ENCODE data around the gene WASF3.

Gene WASF3

GRCh38 chr13:26682606-26683005 lies 125.1 kb downstream of the WASF3 start:
- no peak for DNase-seq (ENCODE audit: low spot score in 2 of 2)
- ATAC-seq (replicated peaks; ENCODE audit: extremely low read depth, poor library complexity, severe bottlenecking): no peak
- Mint-ChIP-seq H3K27ac (ENCODE audit: low read depth) (no peak overlapping the region), H3K4me3 (no peak overlapping the region), H3K36me3 (ENCODE audit: insufficient read depth) (no peaks in the 10 kb centered on the region), H3K27me3 (peaks cover 71% of the 10 kb centered on the region), H3K4me1 (no peaks in the 10 kb centered on the region), H3K9me3 (no peaks in the 10 kb centered on the region)

GRCh38 chr13:26685606-26686005 lies 128.1 kb downstream of the WASF3 start:
- Mint-ChIP-seq H3K9me3 (no peaks in the 10 kb centered on the region), H3K4me1 (no peaks in the 10 kb centered on the region), H3K27ac (ENCODE audit: low read depth) (no peak overlapping the region), H3K4me3 (no peak overlapping the region), H3K36me3 (ENCODE audit: insufficient read depth) (no peaks in the 10 kb centered on the region), H3K27me3 (peaks cover 62% of the 10 kb centered on the region)
- DNase-seq (ENCODE audit: low spot score in 2 of 2): no peak
- ATAC-seq (replicated peaks; ENCODE audit: extremely low read depth, poor library complexity, severe bottlenecking): no peak

- peaks cover 55% of the 10 kb centered on the region for H3K27me3 Mint-ChIP-seq
- no peak overlapping the region for H3K4me3 Mint-ChIP-seq
- H3K27ac Mint-ChIP-seq (ENCODE audit: low read depth): no peak overlapping the region
- no peak for ATAC-seq (replicated peaks; ENCODE audit: extremely low read depth, poor library complexity, severe bottlenecking)
- DNase-seq (ENCODE audit: low spot score in 2 of 2): no peak
- H3K4me1 Mint-ChIP-seq: no peaks in the 10 kb centered on the region
- H3K9me3 Mint-ChIP-seq: peaks cover under 1% of the 10 kb centered on the region
- H3K36me3 Mint-ChIP-seq (ENCODE audit: insufficient read depth): no peaks in the 10 kb centered on the region
Observed at GRCh38 chr13:26686285-26686684, 128.8 kb downstream of the WASF3 start.

- Mint-ChIP-seq H3K27me3 (peaks cover 35% of the 10 kb centered on the region), H3K36me3 (ENCODE audit: insufficient read depth) (no peaks in the 10 kb centered on the region), H3K4me1 (no peaks in the 10 kb centered on the region), H3K27ac (ENCODE audit: low read depth) (no peak overlapping the region), H3K9me3 (peaks cover 7% of the 10 kb centered on the region), H3K4me3 (no peak overlapping the region)
- ATAC-seq (replicated peaks; ENCODE audit: extremely low read depth, poor library complexity, severe bottlenecking) (no peak), DNase-seq (ENCODE audit: low spot score in 2 of 2) (no peak)
Observed at GRCh38 chr13:26688286-26688685, 130.8 kb downstream of the WASF3 start.

- Mint-ChIP-seq H3K27ac (ENCODE audit: low read depth) (no peak overlapping the region), H3K36me3 (ENCODE audit: insufficient read depth) (no peaks in the 10 kb centered on the region)
- DNase-seq (ENCODE audit: low spot score in 2 of 2): no peak
Observed at GRCh38 chr13:26688980-26689379, 131.5 kb downstream of the WASF3 start.

GRCh38 chr13:26693749-26694463 lies 136.4 kb downstream of the WASF3 start:
- H3K4me3 Mint-ChIP-seq: no peak overlapping the region
- H3K36me3 Mint-ChIP-seq (ENCODE audit: insufficient read depth): peaks cover 3% of the 10 kb centered on the region
- peaks cover 7% of the 10 kb centered on the region for H3K9me3 Mint-ChIP-seq
- no peaks in the 10 kb centered on the region for H3K4me1 Mint-ChIP-seq
- H3K27ac Mint-ChIP-seq (ENCODE audit: low read depth): no peak overlapping the region
- no peak for DNase-seq (ENCODE audit: low spot score in 2 of 2)
- ATAC-seq (replicated peaks; ENCODE audit: extremely low read depth, poor library complexity, severe bottlenecking): no peak
- H3K27me3 Mint-ChIP-seq: peaks cover 44% of the 10 kb centered on the region

More at GRCh38 chr13:26688980-26689379, 131.5 kb downstream of the WASF3 start:
- ATAC-seq (replicated peaks; ENCODE audit: extremely low read depth, poor library complexity, severe bottlenecking): no peak
- Mint-ChIP-seq H3K4me1 (no peaks in the 10 kb centered on the region), H3K27me3 (peaks cover 35% of the 10 kb centered on the region), H3K4me3 (no peak overlapping the region), H3K9me3 (peaks cover 7% of the 10 kb centered on the region)

- peaks cover 7% of the 10 kb centered on the region for H3K9me3 Mint-ChIP-seq
- DNase-seq (ENCODE audit: low spot score in 2 of 2): no peak
- no peaks in the 10 kb centered on the region for H3K4me1 Mint-ChIP-seq
- peaks cover 37% of the 10 kb centered on the region for H3K27me3 Mint-ChIP-seq
- H3K36me3 Mint-ChIP-seq (ENCODE audit: insufficient read depth): peaks cover 3% of the 10 kb centered on the region
- H3K27ac Mint-ChIP-seq (ENCODE audit: low read depth): no peak overlapping the region
- no peak overlapping the region for H3K4me3 Mint-ChIP-seq
- ATAC-seq (replicated peaks; ENCODE audit: extremely low read depth, poor library complexity, severe bottlenecking): no peak
Observed at GRCh38 chr13:26694609-26695359, 137.3 kb downstream of the WASF3 start.

- ATAC-seq (replicated peaks; ENCODE audit: extremely low read depth, poor library complexity, severe bottlenecking) (no peak), DNase-seq (ENCODE audit: low spot score in 2 of 2) (no peak)
- peaks cover 33% of the 10 kb centered on the region for H3K27me3 Mint-ChIP-seq
- no peaks in the 10 kb centered on the region for H3K4me1 Mint-ChIP-seq
- H3K4me3 Mint-ChIP-seq: no peak overlapping the region
- no peak overlapping the region for H3K27ac Mint-ChIP-seq (ENCODE audit: low read depth)
- H3K36me3 Mint-ChIP-seq (ENCODE audit: insufficient read depth): peaks cover 3% of the 10 kb centered on the region
- peaks cover 7% of the 10 kb centered on the region for H3K9me3 Mint-ChIP-seq
Observed at GRCh38 chr13:26695360-26695705, 137.8 kb downstream of the WASF3 start.

- no peak for ATAC-seq (replicated peaks; ENCODE audit: extremely low read depth, poor library complexity, severe bottlenecking)
- DNase-seq (ENCODE audit: low spot score in 2 of 2): no peak
- Mint-ChIP-seq H3K27me3 (peaks cover 33% of the 10 kb centered on the region), H3K27ac (ENCODE audit: low read depth) (no peak overlapping the region), H3K9me3 (peaks cover 7% of the 10 kb centered on the region), H3K4me1 (no peaks in the 10 kb centered on the region), H3K36me3 (ENCODE audit: insufficient read depth) (peaks cover 3% of the 10 kb centered on the region), H3K4me3 (no peak overlapping the region)
Observed at GRCh38 chr13:26695891-26696311, 138.4 kb downstream of the WASF3 start.

GRCh38 chr13:26697069-26697955 lies 139.8 kb downstream of the WASF3 start:
- ATAC-seq (replicated peaks; ENCODE audit: extremely low read depth, poor library complexity, severe bottlenecking) (no peak), DNase-seq (ENCODE audit: low spot score in 2 of 2) (no peak)
- Mint-ChIP-seq H3K27me3 (peaks cover 33% of the 10 kb centered on the region), H3K9me3 (no peaks in the 10 kb centered on the region), H3K4me1 (no peaks in the 10 kb centered on the region), H3K36me3 (ENCODE audit: insufficient read depth) (peaks cover 3% of the 10 kb centered on the region), H3K27ac (ENCODE audit: low read depth) (no peak overlapping the region), H3K4me3 (no peak overlapping the region)

- Mint-ChIP-seq H3K9me3 (no peaks in the 10 kb centered on the region), H3K27me3 (peaks cover 41% of the 10 kb centered on the region), H3K4me1 (no peaks in the 10 kb centered on the region), H3K36me3 (ENCODE audit: insufficient read depth) (peaks cover 3% of the 10 kb centered on the region), H3K4me3 (no peak overlapping the region), H3K27ac (ENCODE audit: low read depth) (no peak overlapping the region)
- DNase-seq (ENCODE audit: low spot score in 2 of 2) (peak; percentile 69 to 78), ATAC-seq (replicated peaks; ENCODE audit: extremely low read depth, poor library complexity, severe bottlenecking) (peak; percentile 65)
Observed at GRCh38 chr13:26698392-26699196, 141.1 kb downstream of the WASF3 start.

GRCh38 chr13:26699197-26699490 lies 141.7 kb downstream of the WASF3 start:
- Mint-ChIP-seq H3K36me3 (ENCODE audit: insufficient read depth) (peaks cover 5% of the 10 kb centered on the region), H3K27ac (ENCODE audit: low read depth) (no peak overlapping the region), H3K4me1 (no peaks in the 10 kb centered on the region), H3K27me3 (peaks cover 35% of the 10 kb centered on the region), H3K9me3 (no peaks in the 10 kb centered on the region), H3K4me3 (no peak overlapping the region)
- ATAC-seq (replicated peaks; ENCODE audit: extremely low read depth, poor library complexity, severe bottlenecking) (no peak), DNase-seq (ENCODE audit: low spot score in 2 of 2) (no peak)
